Natural killer cell (primary cell): ENCODE measurements around the gene RARG. TPM values are rescaled to one million over a fixed set of nuclear protein-coding genes. Genes with fewer than 3 reads are reported as not detected.
A peak's percentile ranks its signal among the peaks of the same experiment; 100 is the strongest.

Experiments used
- ATAC-seq, 3 donors: fragments of 150-1000 bp in 2 of 3; fragments of 200-7000 bp in 1 of 3; cut with Tn5 transposase; 1 replicate in 1 of 3; 2 replicates in 2 of 3; pipeline ENCODE4 v1.10.0; 2021; ENCODE audit warnings: mild to moderate bottlenecking in 2 of 3, moderate library complexity in 2 of 3
- DNase-seq, 2 donors: peaks; one replicate each; pipeline versions ENCODE4 v3.0.0 to v3.0.0-alpha.2; 2013 to 2021; ENCODE audit warnings: mixed read lengths in 1 of 2
- H3K27ac ChIP-seq: one replicate; pipeline ENCODE4 v1.5.1; 2013; ENCODE audit warnings: mild to moderate bottlenecking, low read length
- H3K27me3 ChIP-seq: one replicate; pipeline ENCODE4 v1.6.1; 2013; ENCODE audit warnings: low read length; ENCODE audit not compliant: control insufficient read depth, insufficient read depth
- H3K36me3 ChIP-seq: one replicate; pipeline ENCODE4 v1.6.1; 2013; ENCODE audit warnings: low read length; ENCODE audit not compliant: control insufficient read depth, insufficient read depth
- H3K4me1 ChIP-seq: one replicate; pipeline ENCODE4 v1.6.1; 2013; ENCODE audit warnings: low read length; ENCODE audit not compliant: control insufficient read depth, insufficient read depth
- H3K4me3 ChIP-seq: one replicate; pipeline ENCODE4 v1.5.1; 2013; ENCODE audit warnings: low read length
- H3K9me3 ChIP-seq: one replicate; pipeline ENCODE4 v1.6.1; 2013; ENCODE audit warnings: low read length; ENCODE audit not compliant: control insufficient read depth, insufficient read depth
- H3K27ac Mint-ChIP-seq, 2 donors: one replicate each; pipeline ENCODE4 v1.8.0; 2022; ENCODE audit warnings: mild to moderate bottlenecking in 2 of 2, mixed read lengths in 2 of 2, moderate library complexity in 1 of 2
- H3K27me3 Mint-ChIP-seq, 2 donors: one replicate each; pipeline ENCODE4 v1.8.0; 2022; ENCODE audit warnings: low read depth in 2 of 2, mixed read lengths in 2 of 2
- H3K36me3 Mint-ChIP-seq: one replicate; pipeline ENCODE4 v1.8.0; 2022; ENCODE audit warnings: mixed read lengths
- H3K4me1 Mint-ChIP-seq, 2 donors: one replicate each; pipeline ENCODE4 v1.8.0; 2022; ENCODE audit warnings: mixed read lengths in 2 of 2
- H3K4me3 Mint-ChIP-seq: one replicate; pipeline ENCODE4 v1.8.0; 2022; ENCODE audit warnings: mild to moderate bottlenecking, moderate library complexity, mixed read lengths
- H3K9me3 Mint-ChIP-seq, 2 donors: one replicate each; pipeline ENCODE4 v1.8.0; 2022; ENCODE audit warnings: mixed read lengths in 2 of 2
- CTCF ChIP-seq: fragments of 200-600 bp; IDR thresholded peaks from one replicate; pipeline ENCODE4 v1.8.0; 2022; ENCODE audit warnings: antibody characterized with exemption
- WGBS: methylation state at CpG from one replicate; pipeline ENCODE4 v1.1.7; 2013; ENCODE audit warnings: missing lambda C conversion rate; ENCODE audit not compliant: insufficient coverage; 5-methylcytosine and 5-hydroxymethylcytosine counted together
- intact Hi-C: fragments of 100-400 bp; cut with micrococcal nuclease; formaldehyde crosslinking; loops from one replicate; pipeline ENCODE4 v1.14.2; 2022
- total RNA-seq, 4 donors: library from RNA; stranded (reverse); fragments of 120-200 nt in 1 of 4; gene quantifications; one replicate each; pipeline versions ENCODE4 v1.2.3 to v1.2.4, GENCODE V29; 2013 to 2022

The RARG gene
- total RNA-seq, 3 donors from 2014 or later (not counting 1 experiment from before 2014, with no cell fraction given), result 24.0 to 30.6 (median 27.5) TPM

GRCh38 chr12:53252349-53252916 lies 20.4 kb upstream of the RARG start:
- peaks cover 22 to 26% of the 10 kb centered on the region in 2 donors for H3K4me1 Mint-ChIP-seq
- whole genome bisulfite sequencing, result 16% methylated on average over 17 of the region's 19 CpGs
- intact Hi-C loops, result loop anchor here (1.0 kb wide), 1 partner anchor 16 kb away; the partner anchor contains the start of gene ESPL1

DNA sequence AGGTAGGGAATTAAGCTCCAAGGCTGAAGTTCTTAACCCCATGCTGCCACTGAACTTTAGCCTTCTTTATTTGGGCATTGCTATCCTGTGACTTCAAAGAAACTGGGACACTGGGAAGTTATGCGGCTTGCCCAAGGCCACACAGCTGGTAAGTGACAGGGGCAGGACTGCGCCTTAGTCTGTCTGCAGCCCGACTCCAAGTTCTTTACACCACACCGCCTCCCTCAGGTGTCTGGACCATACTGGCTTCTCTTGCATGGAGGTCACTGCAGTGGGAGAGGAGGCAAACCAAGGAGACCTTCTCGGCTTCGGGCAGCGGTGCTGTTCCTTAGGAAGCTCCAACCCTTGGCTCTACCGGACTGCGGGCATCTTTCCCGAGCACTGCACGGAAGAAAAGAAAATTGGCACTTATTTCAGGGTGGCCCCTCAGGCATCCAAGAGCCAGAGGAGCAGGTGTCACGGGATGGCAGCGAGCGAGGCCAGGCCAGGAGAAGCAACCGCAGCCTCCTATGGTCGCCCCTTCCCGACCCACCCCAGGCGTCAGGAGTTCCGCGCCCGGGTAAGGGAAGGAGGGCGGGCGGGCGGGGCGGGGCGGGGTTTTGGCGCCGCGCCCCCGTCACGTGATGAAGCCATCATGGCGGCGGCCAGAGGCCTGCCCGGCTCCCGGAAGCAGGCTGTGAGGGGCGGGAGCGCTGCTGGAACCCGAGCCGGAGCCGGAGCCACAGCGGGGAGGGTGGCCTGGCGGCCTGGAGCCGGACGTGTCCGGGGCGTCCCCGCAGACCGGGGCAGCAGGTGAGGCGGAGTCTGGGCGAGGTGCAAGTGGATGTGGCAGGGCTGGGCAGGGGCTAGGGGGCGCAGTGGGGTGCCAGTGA lies 19.7 kb upstream of the RARG start:
- H3K27ac Mint-ChIP-seq, result peak overlapping the region; percentile 84 to 88
- peaks cover 10% of the 10 kb centered on the region for H3K36me3 ChIP-seq
- H3K9me3 Mint-ChIP-seq, result no peaks in the 10 kb centered on the region
- H3K4me1 Mint-ChIP-seq, result peaks cover 22 to 26% of the 10 kb centered on the region in 2 donors
- no peaks in the 10 kb centered on the region for H3K9me3 ChIP-seq
- WGBS, result under 1% methylated on average over 51 of the region's 51 CpGs
- H3K27me3 ChIP-seq, result no peaks in the 10 kb centered on the region
- H3K27ac ChIP-seq, result peak overlapping the region; percentile 68
- peak; percentile 64 to 85 for DNase-seq
- peaks cover 37% of the 10 kb centered on the region for H3K4me1 ChIP-seq
- intact Hi-C loops, result loop anchor here (1.0 kb wide), 3 partner anchors 17 to 92 kb away; partner anchors contain the start of gene ESPL1
- peak; percentile 41 for TF ChIP-seq CTCF
- no peaks in the 10 kb centered on the region for H3K27me3 Mint-ChIP-seq
- no peaks in the 10 kb centered on the region for H3K36me3 Mint-ChIP-seq
- peak overlapping the region; percentile 98 for H3K4me3 Mint-ChIP-seq
- peak; percentile 90 to 91 (median 90) for ATAC-seq
- peak overlapping the region; percentile 90 for H3K4me3 ChIP-seq

More at GRCh38 chr12:53252349-53252916, 20.4 kb upstream of the RARG start:
- TF ChIP-seq CTCF, result no peak
- Mint-ChIP-seq H3K36me3 (no peaks in the 10 kb centered on the region), H3K9me3 (no peaks in the 10 kb centered on the region), H3K27ac (peak overlapping the region; percentile 84 to 88), H3K27me3 (no peaks in the 10 kb centered on the region), H3K4me3 (peak overlapping the region; percentile 98)
- Histone ChIP-seq H3K36me3 (peaks cover 10% of the 10 kb centered on the region), H3K27ac (peak overlapping the region; percentile 68), H3K9me3 (no peaks in the 10 kb centered on the region), H3K4me1 (peaks cover 37% of the 10 kb centered on the region), H3K27me3 (no peaks in the 10 kb centered on the region), H3K4me3 (peak overlapping the region; percentile 90)
- ATAC-seq (no peak), DNase-seq (no peak)

GRCh38 chr12:53245286-53245685 lies 13.3 kb upstream of the RARG start:
- H3K27me3 ChIP-seq, result peaks cover 2% of the 10 kb centered on the region
- Mint-ChIP-seq H3K27me3 (peaks cover 8 to 15% of the 10 kb centered on the region in 2 donors), H3K4me1 (no peaks in the 10 kb centered on the region), H3K9me3 (no peaks in the 10 kb centered on the region), H3K27ac (no peak overlapping the region), H3K4me3 (no peak overlapping the region), H3K36me3 (no peaks in the 10 kb centered on the region)
- no peaks in the 10 kb centered on the region for H3K36me3 ChIP-seq
- intact Hi-C loops, result no loop called here
- ATAC-seq, result no peak
- 93% methylated on average over 2 of the region's 3 CpGs for WGBS
- no peaks in the 10 kb centered on the region for H3K9me3 ChIP-seq
- no peak overlapping the region for H3K27ac ChIP-seq
- DNase-seq, result no peak
- H3K4me3 ChIP-seq, result no peak overlapping the region
- no peaks in the 10 kb centered on the region for H3K4me1 ChIP-seq
- TF ChIP-seq CTCF, result no peak
